OCI-LY3 (cell line): Measurements from ENCODE around the gene SLC24A4.

Source experiments
- EZH2phosphoT487 ChIP-seq: fragments of 200-600 bp; shearing (Covaris generic); IDR thresholded peaks from 2 replicates; pipeline ENCODE4 v1.6.1; 2018; ENCODE audit warnings: antibody characterized with exemption, mixed run types, low read depth
- TF ChIP-seq, protein P1 (sequence below): fragments of 200-600, 300-600 bp; sonication (generic); IDR thresholded peaks from 2 replicates; pipeline ENCODE4 v1.5.1; 2014; ENCODE audit warnings: antibody characterized with exemption, low read length, low read depth

DNA sequence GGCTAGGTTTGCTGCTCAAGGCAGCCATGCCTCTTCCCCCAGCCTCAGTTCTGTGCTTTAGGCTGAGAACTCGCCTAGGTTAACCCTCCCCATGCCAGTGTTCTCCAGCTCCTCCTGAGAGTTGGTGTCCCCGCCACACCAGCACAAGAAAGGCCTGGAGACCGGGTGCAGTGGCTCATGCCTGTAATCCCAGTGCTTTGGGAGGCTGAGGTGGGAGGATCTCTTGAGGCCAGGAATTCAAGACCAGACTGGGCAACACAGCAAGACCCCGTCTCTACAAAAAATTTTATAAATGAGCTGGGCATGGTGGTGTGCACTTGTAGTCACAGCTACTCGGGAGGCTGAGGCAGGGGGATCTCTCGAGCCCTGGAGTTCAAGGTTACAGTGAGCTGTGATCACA, 200.8 kb downstream of the SLC24A4 start:
- TF ChIP-seq, protein P1, sequence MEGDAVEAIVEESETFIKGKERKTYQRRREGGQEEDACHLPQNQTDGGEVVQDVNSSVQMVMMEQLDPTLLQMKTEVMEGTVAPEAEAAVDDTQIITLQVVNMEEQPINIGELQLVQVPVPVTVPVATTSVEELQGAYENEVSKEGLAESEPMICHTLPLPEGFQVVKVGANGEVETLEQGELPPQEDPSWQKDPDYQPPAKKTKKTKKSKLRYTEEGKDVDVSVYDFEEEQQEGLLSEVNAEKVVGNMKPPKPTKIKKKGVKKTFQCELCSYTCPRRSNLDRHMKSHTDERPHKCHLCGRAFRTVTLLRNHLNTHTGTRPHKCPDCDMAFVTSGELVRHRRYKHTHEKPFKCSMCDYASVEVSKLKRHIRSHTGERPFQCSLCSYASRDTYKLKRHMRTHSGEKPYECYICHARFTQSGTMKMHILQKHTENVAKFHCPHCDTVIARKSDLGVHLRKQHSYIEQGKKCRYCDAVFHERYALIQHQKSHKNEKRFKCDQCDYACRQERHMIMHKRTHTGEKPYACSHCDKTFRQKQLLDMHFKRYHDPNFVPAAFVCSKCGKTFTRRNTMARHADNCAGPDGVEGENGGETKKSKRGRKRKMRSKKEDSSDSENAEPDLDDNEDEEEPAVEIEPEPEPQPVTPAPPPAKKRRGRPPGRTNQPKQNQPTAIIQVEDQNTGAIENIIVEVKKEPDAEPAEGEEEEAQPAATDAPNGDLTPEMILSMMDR: no peak
- TF ChIP-seq EZH2phosphoT487: no peak
